H54 (cell line): Measurements from ENCODE around the gene PRKCE.

Experiments used
- DNase-seq: peaks from one replicate; pipeline ENCODE4 v3.0.0; 2011; ENCODE audit warnings: low spot score, mixed read lengths; ENCODE audit not compliant: insufficient read length
- FAIRE-seq: peaks from 3 replicates; lab custom pipeline; 2011; peaks lifted over from hg19 to GRCh38; lab: Jason Lieb, UNC
- POLR2A ChIP-seq: IDR thresholded peaks from 2 replicates; pipeline ENCODE4 v1.6.1; 2011; ENCODE audit warnings: low read depth, mild to moderate bottlenecking, low read length

Gene PRKCE

GRCh38 chr2:45896311-45896710 is 244.8 kb downstream of the PRKCE start:
- DNase-seq (no peak), FAIRE-seq (no peak)
- TF ChIP-seq POLR2A: no peak

GRCh38 chr2:45897842-45898241 is 246.4 kb downstream of the PRKCE start:
- no peak for FAIRE-seq
- DNase-seq: no peak
- no peak for TF ChIP-seq POLR2A

GRCh38 chr2:45898819-45899218 is 247.3 kb downstream of the PRKCE start:
- no peak for FAIRE-seq
- TF ChIP-seq POLR2A: no peak
- DNase-seq: no peak

- FAIRE-seq: no peak
- no peak for DNase-seq
- TF ChIP-seq POLR2A: no peak
Observed at GRCh38 chr2:45899926-45900325, 248.5 kb downstream of the PRKCE start.

- no peak for TF ChIP-seq POLR2A
- DNase-seq (no peak), FAIRE-seq (no peak)
Observed at GRCh38 chr2:45901468-45902032, 250.1 kb downstream of the PRKCE start.

- FAIRE-seq (no peak), DNase-seq (no peak)
- no peak for TF ChIP-seq POLR2A
Observed at GRCh38 chr2:45902380-45902779, 250.9 kb downstream of the PRKCE start.

GRCh38 chr2:45902781-45903375 is 251.4 kb downstream of the PRKCE start:
- no peak for TF ChIP-seq POLR2A
- FAIRE-seq: no peak

GRCh38 chr2:45904267-45904945 is 252.9 kb downstream of the PRKCE start:
- TF ChIP-seq POLR2A: no peak
- DNase-seq (no peak), FAIRE-seq (no peak)

More at GRCh38 chr2:45902781-45903375, 251.4 kb downstream of the PRKCE start:
- no peak for DNase-seq

- no peak for DNase-seq
- no peak for FAIRE-seq
- no peak for TF ChIP-seq POLR2A
Observed at GRCh38 chr2:45904946-45905631, 253.6 kb downstream of the PRKCE start.

- FAIRE-seq (no peak), DNase-seq (no peak)
- no peak for TF ChIP-seq POLR2A
Observed at GRCh38 chr2:45905632-45905958, 254.1 kb downstream of the PRKCE start.

GRCh38 chr2:45907592-45907991 is 256.1 kb downstream of the PRKCE start:
- no peak for FAIRE-seq
- no peak for TF ChIP-seq POLR2A

GRCh38 chr2:45908316-45909170 is 257.1 kb downstream of the PRKCE start:
- FAIRE-seq (no peak), DNase-seq (no peak)

More at GRCh38 chr2:45907592-45907991, 256.1 kb downstream of the PRKCE start:
- DNase-seq: no peak

GRCh38 chr2:45909171-45909565 is 257.7 kb downstream of the PRKCE start:
- no peak for FAIRE-seq
- TF ChIP-seq POLR2A: no peak

More at GRCh38 chr2:45908316-45909170, 257.1 kb downstream of the PRKCE start:
- no peak for TF ChIP-seq POLR2A

More at GRCh38 chr2:45909171-45909565, 257.7 kb downstream of the PRKCE start:
- DNase-seq: no peak
